T-cell (primary cell): ENCODE results near the gene MARCHF9. TPM values are rescaled to one million over a fixed set of nuclear protein-coding genes. Genes with fewer than 3 reads are reported as not detected.

ENCODE experiments used
- ATAC-seq, 4 experiments: fragments of 200-7000 bp in 3 of 4; fragments of 150-1000 bp in 1 of 4; cut with Tn5 transposase; replicated peaks in 1 of 4; 1 replicate in 3 of 4; 2 replicates in 1 of 4; pipeline ENCODE4 v1.10.0; 2021; ENCODE audit warnings: moderate library complexity in 3 of 4, mild to moderate bottlenecking in 2 of 4, moderate number of reproducible peaks in 1 of 4
- CTCF ChIA-PET, 2 donors: fragments of 300-600 bp; sonication (Branson Sonifier 250); formaldehyde crosslinking; loops; one replicate each; lab custom pipeline; 2022; ENCODE audit warnings: antibody characterized with exemption in 2 of 2; lab: Charles Lee
- POLR2A ChIA-PET, 2 donors: fragments of 300-600 bp; sonication (Branson Sonifier 250); formaldehyde crosslinking; loops; one replicate each; lab custom pipeline; 2022; ENCODE audit warnings: antibody characterized with exemption in 2 of 2; lab: Charles Lee
- DNase-seq, 35 experiments: peaks; one replicate each; pipeline versions ENCODE4 v3.0.0 to v3.0.0-alpha.2; 2013 to 2023
- H3K27ac ChIP-seq: one replicate; pipeline ENCODE4 v1.5.1; 2013; ENCODE audit warnings: low read length
- H3K27me3 ChIP-seq, 2 experiments: replicated peaks in 1 of 2; 1 replicate in 1 of 2; 2 replicates in 1 of 2; pipeline versions ENCODE4 v1.6.1 to v1.7.0; 2013; ENCODE audit warnings: low read length in 1 of 2, mixed read lengths in 1 of 2; ENCODE audit not compliant: control insufficient read depth in 2 of 2, insufficient read depth in 2 of 2; ENCODE audit errors: extremely low read depth in 1 of 2
- H3K36me3 ChIP-seq, 2 donors: 1 replicate in 1 of 2; 2 replicates in 1 of 2; pipeline versions ENCODE4 v1.6.1 to v1.7.0; 2013; ENCODE audit warnings: low read length in 1 of 2; ENCODE audit not compliant: control insufficient read depth in 2 of 2, insufficient read depth in 1 of 2; ENCODE audit errors: extremely low read depth in 1 of 2
- H3K4me1 ChIP-seq, 2 experiments: 1 replicate in 1 of 2; 2 replicates in 1 of 2; pipeline versions ENCODE4 v1.6.1 to v1.7.0; 2013; ENCODE audit warnings: low read length in 2 of 2, mixed read lengths in 1 of 2; ENCODE audit not compliant: insufficient read depth in 2 of 2, control insufficient read depth in 1 of 2; ENCODE audit errors: extremely low read depth in 1 of 2
- H3K4me3 ChIP-seq, 2 donors: 1 replicate in 1 of 2; 2 replicates in 1 of 2; pipeline versions ENCODE4 v1.5.1 to v1.7.0; 2013; ENCODE audit warnings: mild to moderate bottlenecking in 2 of 2, low read length in 1 of 2, moderate library complexity in 1 of 2; ENCODE audit not compliant: control insufficient read depth in 1 of 2; ENCODE audit errors: extremely low read depth in 1 of 2
- H3K9me3 ChIP-seq: 2 replicates; pipeline ENCODE4 v1.7.0; 2013
- H3K27ac Mint-ChIP-seq, 2 donors: one replicate each; pipeline ENCODE4 v1.8.0; 2020 to 2021; ENCODE audit warnings: mild to moderate bottlenecking in 2 of 2, mixed read lengths in 2 of 2
- H3K27me3 Mint-ChIP-seq, 2 donors: one replicate each; pipeline ENCODE4 v1.8.0; 2021 to 2022; ENCODE audit warnings: mixed read lengths in 2 of 2
- H3K36me3 Mint-ChIP-seq: one replicate; pipeline ENCODE4 v1.8.0; 2021; ENCODE audit warnings: mixed read lengths
- H3K4me1 Mint-ChIP-seq, 3 donors: one replicate each; pipeline ENCODE4 v1.8.0; 2020 to 2022; ENCODE audit warnings: mixed read lengths in 3 of 3, mild to moderate bottlenecking in 1 of 3
- H3K4me3 Mint-ChIP-seq, 3 donors: one replicate each; pipeline ENCODE4 v1.8.0; 2020 to 2022; ENCODE audit warnings: mild to moderate bottlenecking in 3 of 3, mixed read lengths in 3 of 3, moderate library complexity in 3 of 3
- H3K9me3 Mint-ChIP-seq, 3 donors: one replicate each; pipeline ENCODE4 v1.8.0; 2020 to 2022; ENCODE audit warnings: mixed read lengths in 3 of 3
- WGBS: methylation state at CpG from one replicate; pipeline ENCODE4 v1.1.5; 2013; ENCODE audit warnings: missing lambda C conversion rate; ENCODE audit not compliant: insufficient coverage; 5-methylcytosine and 5-hydroxymethylcytosine counted together
- total RNA-seq, 35 experiments: library from RNA in 6 of 35; stranded (reverse) in 6 of 35; fragments of 120-200 nt in 1 of 35; gene quantifications; one replicate each; pipeline versions ENCODE4 v1.2.1 to v1.2.4 and lab custom pipeline; 2013 to 2026

MARCHF9 gene
- total RNA-seq, 5 donors from 2014 or later (not counting 1 experiment from before 2014, with no cell fraction given): 45.4 to 72.9 (median 71.7) TPM

DNA sequence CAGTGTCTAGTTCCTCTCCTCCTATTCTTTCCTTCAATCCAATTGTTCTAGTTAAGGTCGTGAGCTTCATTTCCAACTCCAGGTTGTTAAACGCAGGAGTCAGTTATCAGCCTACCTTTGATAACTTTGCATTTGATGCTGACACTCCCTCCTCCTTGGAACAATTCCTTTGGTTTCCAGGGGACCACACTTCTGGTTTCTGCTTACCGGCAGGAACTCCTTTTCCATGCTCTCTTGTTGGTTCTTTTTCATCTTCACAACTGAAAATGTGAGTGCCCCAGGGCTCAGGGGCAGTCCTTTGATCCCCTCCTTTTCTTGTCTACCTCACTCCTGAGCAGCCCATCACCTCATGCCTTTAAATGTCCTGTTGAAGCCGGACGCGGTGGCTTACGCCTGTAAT, 22.5 kb downstream of the MARCHF9 start:
- CTCF ChIA-PET: interaction anchor here in 1 of 2 donors (0.7 kb wide), 1 partner anchor 58 kb away, joined by 5 read pairs; no protein-coding TSS in a partner anchor
- no peaks in the 10 kb centered on the region for H3K27me3 ChIP-seq
- 97% methylated on average over 3 of the region's 7 CpGs for WGBS
- peaks cover 17 to 45% of the 10 kb centered on the region in 2 experiments for H3K4me1 ChIP-seq
- Mint-ChIP-seq H3K4me3 (no peak overlapping the region), H3K27ac (no peak overlapping the region), H3K36me3 (peaks cover 6% of the 10 kb centered on the region), H3K4me1 (peaks cover 35 to 47% (median 40%) of the 10 kb centered on the region in 3 donors), H3K9me3 (no peaks in the 10 kb centered on the region), H3K27me3 (no peaks in the 10 kb centered on the region)
- no peak for DNase-seq
- no peak for ATAC-seq
- no peak overlapping the region for H3K27ac ChIP-seq
- no peaks in the 10 kb centered on the region for H3K9me3 ChIP-seq
- POLR2A ChIA-PET: no interaction called here
- H3K4me3 ChIP-seq: no peak overlapping the region
- H3K36me3 ChIP-seq: peaks cover 0 to 3% of the 10 kb centered on the region in 2 donors

- Histone ChIP-seq H3K9me3 (no peaks in the 10 kb centered on the region), H3K27ac (no peak overlapping the region), H3K4me3 (no peak overlapping the region), H3K27me3 (no peaks in the 10 kb centered on the region), H3K36me3 (peaks cover 0 to 3% of the 10 kb centered on the region in 2 donors), H3K4me1 (peaks cover 15 to 42% of the 10 kb centered on the region in 2 experiments)
- 100% methylated on average over 3 of the region's 7 CpGs for WGBS
- H3K36me3 Mint-ChIP-seq: peaks cover 9% of the 10 kb centered on the region
- ATAC-seq (no peak), DNase-seq (no peak)
- no peaks in the 10 kb centered on the region for H3K9me3 Mint-ChIP-seq
- ChIA-PET CTCF (interaction anchor here in 1 of 2 donors (0.6 to 0.7 kb wide), 2 partner anchors 57 to 100 kb away, joined by 3 to 5 read pairs; no protein-coding TSS in a partner anchor), POLR2A (no interaction called here)
- H3K4me3 Mint-ChIP-seq: no peak overlapping the region
- H3K27ac Mint-ChIP-seq: no peak overlapping the region
- H3K27me3 Mint-ChIP-seq: no peaks in the 10 kb centered on the region
- H3K4me1 Mint-ChIP-seq: peaks cover 40 to 51% (median 42%) of the 10 kb centered on the region in 3 donors
These were observed 23.0 kb downstream of the MARCHF9 start for GRCh38 chr12:57777911-57778310.

DNA sequence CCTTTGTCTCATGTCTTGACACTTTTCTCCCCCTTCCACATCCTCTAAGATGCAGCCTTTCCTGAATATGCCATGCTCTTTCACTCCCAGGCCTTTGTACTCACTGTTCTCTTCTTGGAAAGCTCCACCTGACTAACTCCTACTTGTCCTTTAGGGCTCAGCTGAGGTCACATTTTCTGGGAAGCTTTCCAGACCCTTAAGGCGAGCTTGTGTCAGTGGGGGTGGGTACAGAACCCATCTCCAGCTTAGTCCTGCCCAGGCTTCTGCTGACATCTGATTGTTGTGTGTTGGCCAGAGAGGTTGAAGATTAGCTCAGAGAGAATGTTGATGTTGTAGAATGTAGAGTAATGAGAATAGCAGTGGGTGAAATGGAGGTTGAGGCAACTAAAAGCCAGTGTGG, 24.8 kb downstream of the MARCHF9 start:
- H3K4me3 Mint-ChIP-seq: peak overlapping the region in 1 of 3 donors; percentile 42
- H3K27me3 Mint-ChIP-seq: no peaks in the 10 kb centered on the region
- ChIA-PET CTCF (interaction anchor here (0.5 to 1.2 kb wide), 3 partner anchors 23 to 125 kb away, joined by 3 to 4 read pairs (median 3); no protein-coding TSS in a partner anchor), POLR2A (no interaction called here)
- no peak for DNase-seq
- no peak overlapping the region for H3K4me3 ChIP-seq
- H3K27ac ChIP-seq: peak overlapping the region; percentile 75
- no peaks in the 10 kb centered on the region for H3K27me3 ChIP-seq
- no peaks in the 10 kb centered on the region for H3K9me3 ChIP-seq
- peaks cover 13% of the 10 kb centered on the region for H3K36me3 Mint-ChIP-seq
- WGBS: 80% methylated on average over 1 of the region's 1 CpG
- peaks cover 22 to 46% of the 10 kb centered on the region in 2 experiments for H3K4me1 ChIP-seq
- H3K27ac Mint-ChIP-seq: peak overlapping the region; percentile 87 to 99
- H3K36me3 ChIP-seq: peaks cover 0 to 5% of the 10 kb centered on the region in 2 donors
- no peak for ATAC-seq
- no peaks in the 10 kb centered on the region for H3K9me3 Mint-ChIP-seq
- peaks cover 44 to 56% (median 46%) of the 10 kb centered on the region in 3 donors for H3K4me1 Mint-ChIP-seq

DNA sequence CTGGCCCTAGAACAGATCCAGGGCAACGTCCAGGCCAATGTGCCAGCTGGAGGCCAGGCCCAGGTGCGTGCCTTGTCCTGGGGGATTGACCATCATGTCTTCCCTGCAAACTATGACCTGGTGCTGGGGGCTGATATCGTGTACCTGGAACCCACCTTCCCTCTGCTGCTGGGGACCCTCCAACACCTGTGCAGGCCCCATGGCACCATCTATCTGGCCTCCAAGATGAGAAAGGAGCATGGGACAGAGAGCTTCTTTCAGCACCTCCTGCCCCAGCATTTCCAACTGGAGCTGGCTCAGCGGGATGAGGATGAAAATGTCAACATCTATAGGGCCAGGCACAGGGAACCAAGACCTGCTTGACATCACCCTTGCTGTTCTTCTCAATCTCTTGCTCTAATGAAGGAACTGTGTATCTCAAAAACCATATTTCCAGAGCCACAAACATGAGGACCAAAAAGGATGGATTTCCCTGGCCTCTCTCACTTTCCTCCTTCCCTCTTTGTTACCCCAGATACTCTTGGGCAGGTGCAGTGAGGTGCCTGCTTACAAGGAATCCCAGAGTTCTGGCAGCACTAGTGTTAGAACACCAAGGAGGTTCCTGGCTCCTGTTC, 25.5 kb downstream of the MARCHF9 start:
- ChIA-PET POLR2A (no interaction called here), CTCF (interaction anchor here in 1 of 2 donors (1.2 to 1.4 kb wide), 3 partner anchors 8 to 24 kb away, joined by 3 to 7 read pairs (median 4); partner anchors contain the start of genes EEF1AKMT3 and METTL1)
- Histone ChIP-seq H3K27me3 (no peaks in the 10 kb centered on the region), H3K36me3 (peaks cover 0 to 9% of the 10 kb centered on the region in 2 donors), H3K9me3 (no peaks in the 10 kb centered on the region), H3K27ac (peak overlapping the region; percentile 75), H3K4me3 (no peak overlapping the region), H3K4me1 (peaks cover 22 to 46% of the 10 kb centered on the region in 2 experiments)
- H3K4me1 Mint-ChIP-seq: peaks cover 44 to 56% (median 46%) of the 10 kb centered on the region in 3 donors
- ATAC-seq: no peak
- DNase-seq: no peak
- peaks cover 13% of the 10 kb centered on the region for H3K36me3 Mint-ChIP-seq
- peak overlapping the region in 1 of 3 donors; percentile 100 for H3K4me3 Mint-ChIP-seq
- WGBS: 81% methylated on average over 4 of the region's 4 CpGs
- H3K9me3 Mint-ChIP-seq: no peaks in the 10 kb centered on the region
- H3K27ac Mint-ChIP-seq: peak overlapping the region; percentile 97 to 99
- H3K27me3 Mint-ChIP-seq: no peaks in the 10 kb centered on the region

DNA sequence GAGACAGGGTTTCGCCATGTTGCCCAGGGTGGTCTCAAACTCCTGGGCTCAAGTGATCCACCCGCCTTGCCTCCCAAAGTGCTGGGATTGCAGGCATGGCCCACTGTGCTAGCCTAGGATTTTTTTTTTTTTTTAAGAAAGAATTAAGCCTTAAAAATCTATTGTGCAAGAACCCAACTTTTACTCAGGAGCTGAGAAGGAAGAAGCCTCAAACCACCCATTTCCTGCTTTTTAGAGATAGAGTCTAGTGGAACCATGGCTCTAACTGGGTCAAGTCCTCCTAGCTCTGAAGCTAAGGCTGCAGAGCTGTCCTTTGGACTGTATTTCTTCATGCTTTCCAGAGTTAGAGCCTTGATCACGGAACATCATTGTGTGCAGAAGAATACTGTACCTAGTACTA, 26.3 kb downstream of the MARCHF9 start:
- Mint-ChIP-seq H3K4me1 (peaks cover 48 to 55% (median 49%) of the 10 kb centered on the region in 3 donors), H3K9me3 (no peaks in the 10 kb centered on the region), H3K4me3 (peak overlapping the region in 2 of 3 donors; percentile 7 to 100), H3K27ac (peak overlapping the region; percentile 97 to 99), H3K36me3 (peaks cover 11% of the 10 kb centered on the region), H3K27me3 (no peaks in the 10 kb centered on the region)
- ChIA-PET CTCF (interaction anchor here (0.9 to 2.8 kb wide), 10 partner anchors 9 to 118 kb away, joined by 3 to 14 read pairs (median 4); partner anchors contain the start of genes EEF1AKMT3 (in 1 of the 2) and METTL1 (in 1 of the 2)), POLR2A (interaction anchor here (0.5 to 0.8 kb wide), 5 partner anchors 8 to 116 kb away, joined by 3 read pairs; no protein-coding TSS in a partner anchor)
- 86% methylated on average over 1 of the region's 3 CpGs for WGBS
- Histone ChIP-seq H3K27me3 (no peaks in the 10 kb centered on the region), H3K4me1 (peaks cover 22 to 46% of the 10 kb centered on the region in 2 experiments), H3K9me3 (no peaks in the 10 kb centered on the region), H3K4me3 (no peak overlapping the region), H3K36me3 (peaks cover 0 to 14% of the 10 kb centered on the region in 2 donors), H3K27ac (peak overlapping the region; percentile 75)
- ATAC-seq (peak in 2 of 4 experiments; percentile 27 to 32), DNase-seq (peak in 1 of 35 experiments; percentile 55)

GRCh38 chr12:57781801-57782200, 26.9 kb downstream of the MARCHF9 start:
- Mint-ChIP-seq H3K27me3 (no peaks in the 10 kb centered on the region), H3K36me3 (peaks cover 15% of the 10 kb centered on the region), H3K27ac (peak overlapping the region; percentile 97 to 99), H3K4me3 (peak overlapping the region; percentile 7 to 100 (median 17)), H3K9me3 (no peaks in the 10 kb centered on the region), H3K4me1 (peaks cover 50 to 58% (median 52%) of the 10 kb centered on the region in 3 donors)
- POLR2A ChIA-PET: interaction anchor here (0.5 to 0.8 kb wide), 5 partner anchors 8 to 138 kb away, joined by 3 read pairs; no protein-coding TSS in a partner anchor
- CTCF ChIA-PET: interaction anchor here (0.9 to 2.8 kb wide), 10 partner anchors 10 to 117 kb away, joined by 3 to 14 read pairs (median 4); partner anchors contain the start of genes EEF1AKMT3 (in 1 of the 2) and METTL1 (in 1 of the 2)
- Histone ChIP-seq H3K9me3 (no peaks in the 10 kb centered on the region), H3K36me3 (peaks cover 0 to 20% of the 10 kb centered on the region in 2 donors), H3K4me1 (peaks cover 22 to 46% of the 10 kb centered on the region in 2 experiments), H3K27ac (peak overlapping the region; percentile 75), H3K4me3 (no peak overlapping the region), H3K27me3 (no peaks in the 10 kb centered on the region)
- ATAC-seq (no peak), DNase-seq (peak in 1 of 35 experiments; percentile 19)
- WGBS: 54% methylated on average over 2 of the region's 2 CpGs
